Dendritic cell treated with granulocyte-macrophage colony-stimulating factor and Interleukin-4, amounts not matched to agents 40 ng/mL and 50 ng/mL, for 4 days (primary cell): Measurements from ENCODE around the gene TIGD2.
A peak's percentile ranks its signal among the peaks of the same experiment; 100 is the strongest.

Experiments
- H3K27ac Mint-ChIP-seq: one replicate; pipeline ENCODE4 v1.8.0; 2022; ENCODE audit warnings: mild to moderate bottlenecking, mixed read lengths
- H3K27me3 Mint-ChIP-seq: one replicate; pipeline ENCODE4 v1.8.0; 2022; ENCODE audit warnings: mild to moderate bottlenecking, mixed read lengths
- H3K36me3 Mint-ChIP-seq: one replicate; pipeline ENCODE4 v1.8.0; 2022; ENCODE audit warnings: low read depth, mixed read lengths
- H3K4me1 Mint-ChIP-seq: one replicate; pipeline ENCODE4 v1.8.0; 2022; ENCODE audit warnings: low read depth, mixed read lengths
- H3K4me3 Mint-ChIP-seq: one replicate; pipeline ENCODE4 v1.8.0; 2022; ENCODE audit warnings: mild to moderate bottlenecking, moderate library complexity, mixed read lengths
- H3K9me3 Mint-ChIP-seq: one replicate; pipeline ENCODE4 v1.8.0; 2022; ENCODE audit warnings: mixed read lengths
- intact Hi-C: fragments of 100-400 bp; cut with micrococcal nuclease; formaldehyde crosslinking; loops from one replicate; pipeline ENCODE4 v1.15.0; 2022

The TIGD2 gene

GRCh38 chr4:89108091-89108490 is 3.2 kb upstream of the TIGD2 start:
- intact Hi-C loops: no loop called here

GRCh38 chr4:89109841-89110540 is 1.3 kb upstream of the TIGD2 start:
- Mint-ChIP-seq H3K27ac (no peak overlapping the region), H3K4me1 (peaks cover 21% of the 10 kb centered on the region), H3K27me3 (peaks cover 32% of the 10 kb centered on the region), H3K4me3 (peak overlapping the region; percentile 93), H3K36me3 (peaks cover 15% of the 10 kb centered on the region), H3K9me3 (no peaks in the 10 kb centered on the region)
- intact Hi-C loops: loop anchor here (2.0 to 10.0 kb wide), 2 partner anchors 195 to 287 kb away; partner anchors contain the start of gene GPRIN3

More at GRCh38 chr4:89108091-89108490, 3.2 kb upstream of the TIGD2 start:
- H3K4me3 Mint-ChIP-seq: no peak overlapping the region
- H3K4me1 Mint-ChIP-seq: peaks cover 21% of the 10 kb centered on the region
- peaks cover 32% of the 10 kb centered on the region for H3K27me3 Mint-ChIP-seq
- H3K36me3 Mint-ChIP-seq: peaks cover 13% of the 10 kb centered on the region
- H3K27ac Mint-ChIP-seq: no peak overlapping the region
- no peaks in the 10 kb centered on the region for H3K9me3 Mint-ChIP-seq

DNA sequence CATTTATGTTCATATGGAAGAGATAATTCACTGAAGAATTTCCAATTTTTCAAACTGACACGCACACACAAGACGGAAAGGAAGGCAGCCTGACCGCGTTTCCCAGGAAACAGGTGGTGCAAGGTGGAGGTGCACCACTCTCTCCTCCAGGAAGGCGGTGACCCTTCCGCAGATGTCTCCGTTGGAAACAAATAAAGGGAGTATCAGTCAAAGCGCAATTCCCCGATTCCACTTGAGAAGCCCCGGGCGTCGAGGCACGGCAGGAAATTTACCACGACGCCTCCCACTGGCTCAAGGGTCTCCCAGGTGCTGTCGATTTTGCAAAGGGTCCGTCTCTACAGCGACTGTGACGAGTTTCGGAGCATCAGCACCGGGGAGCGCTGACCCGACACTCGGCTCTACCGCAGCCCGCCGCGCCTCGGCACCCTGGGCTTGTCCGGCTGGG is 770 bp upstream of the TIGD2 start:
- H3K27me3 Mint-ChIP-seq: peaks cover 32% of the 10 kb centered on the region
- H3K36me3 Mint-ChIP-seq: peaks cover 15% of the 10 kb centered on the region
- H3K4me3 Mint-ChIP-seq: peak overlapping the region; percentile 93
- intact Hi-C loops: loop anchor here (2.0 to 10.0 kb wide), 2 partner anchors 194 to 288 kb away; partner anchors contain the start of gene GPRIN3
- H3K27ac Mint-ChIP-seq: peak overlapping the region; percentile 92
- no peaks in the 10 kb centered on the region for H3K9me3 Mint-ChIP-seq
- peaks cover 21% of the 10 kb centered on the region for H3K4me1 Mint-ChIP-seq

DNA sequence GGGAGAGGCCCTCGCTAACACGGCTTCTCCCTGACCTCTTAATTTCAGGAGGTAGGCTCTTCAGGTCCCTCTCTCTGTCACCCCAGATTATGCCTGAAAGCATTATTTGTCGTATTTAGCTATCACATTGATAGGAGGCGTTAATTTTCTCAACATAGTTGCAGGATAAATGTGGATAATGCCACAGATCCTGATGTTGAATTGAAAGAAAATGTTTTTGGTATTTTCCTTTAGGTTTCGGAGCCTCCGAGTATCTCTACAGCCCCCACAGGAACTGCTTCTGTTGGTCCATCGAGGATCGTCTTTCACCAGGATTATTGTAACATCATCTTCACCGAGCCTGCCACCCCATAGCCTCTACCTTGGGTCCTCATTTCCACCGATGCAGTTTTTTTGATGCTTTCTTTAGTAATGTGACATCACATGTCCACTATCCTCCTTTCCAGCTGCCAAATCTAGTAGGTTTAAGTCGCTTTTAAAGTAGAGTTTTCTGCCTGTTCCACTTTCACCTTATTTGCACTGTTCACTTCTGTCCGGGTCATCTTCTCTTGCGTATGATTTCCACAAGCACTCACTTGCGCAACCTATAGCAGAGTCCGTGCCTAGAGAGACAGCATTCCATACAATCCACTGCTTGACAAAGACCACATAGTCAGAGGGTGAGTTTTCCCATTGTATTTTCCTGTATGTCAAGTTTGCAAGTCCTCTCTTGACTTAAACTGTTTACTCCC is 665 bp downstream of the TIGD2 start:
- intact Hi-C loops: loop anchor here (2.0 to 10.0 kb wide), 2 partner anchors 193 to 289 kb away; partner anchors contain the start of gene GPRIN3
- Mint-ChIP-seq H3K36me3 (peaks cover 15% of the 10 kb centered on the region), H3K4me1 (peaks cover 21% of the 10 kb centered on the region), H3K9me3 (no peaks in the 10 kb centered on the region), H3K4me3 (peak overlapping the region; percentile 93), H3K27me3 (peaks cover 32% of the 10 kb centered on the region), H3K27ac (peak overlapping the region; percentile 92)

DNA sequence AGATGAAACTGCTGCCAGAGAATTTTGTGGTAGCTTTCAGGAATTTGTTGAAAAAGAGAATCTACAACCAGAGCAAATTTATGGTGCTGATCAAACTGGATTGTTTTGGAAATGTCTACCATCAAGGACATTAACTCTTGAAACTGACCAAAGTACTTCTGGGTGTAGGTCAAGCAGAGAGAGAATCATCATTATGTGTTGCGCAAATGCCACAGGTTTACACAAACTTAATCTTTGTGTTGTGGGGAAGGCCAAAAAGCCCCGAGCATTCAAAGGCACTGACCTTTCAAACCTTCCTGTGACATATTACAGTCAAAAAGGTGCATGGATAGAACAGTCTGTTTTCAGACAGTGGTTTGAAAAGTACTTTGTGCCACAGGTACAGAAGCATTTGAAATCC is 2.1 kb downstream of the TIGD2 start:
- no peaks in the 10 kb centered on the region for H3K9me3 Mint-ChIP-seq
- H3K36me3 Mint-ChIP-seq: peaks cover 15% of the 10 kb centered on the region
- H3K27ac Mint-ChIP-seq: no peak overlapping the region
- intact Hi-C loops: loop anchor here (10.0 kb wide), 1 partner anchor 191 kb away; the partner anchor contains the start of gene GPRIN3
- H3K27me3 Mint-ChIP-seq: peaks cover 28% of the 10 kb centered on the region
- H3K4me3 Mint-ChIP-seq: no peak overlapping the region
- peaks cover 21% of the 10 kb centered on the region for H3K4me1 Mint-ChIP-seq

GRCh38 chr4:89114100-89114499 is 2.8 kb downstream of the TIGD2 start:
- no peak overlapping the region for H3K4me3 Mint-ChIP-seq
- H3K36me3 Mint-ChIP-seq: peaks cover 15% of the 10 kb centered on the region
- H3K27me3 Mint-ChIP-seq: peaks cover 24% of the 10 kb centered on the region
- no peaks in the 10 kb centered on the region for H3K9me3 Mint-ChIP-seq
- intact Hi-C loops: loop anchor here (10.0 kb wide), 1 partner anchor 191 kb away; the partner anchor contains the start of gene GPRIN3
- no peak overlapping the region for H3K27ac Mint-ChIP-seq
- H3K4me1 Mint-ChIP-seq: peaks cover 21% of the 10 kb centered on the region

- peaks cover 7% of the 10 kb centered on the region for H3K4me1 Mint-ChIP-seq
- no peak overlapping the region for H3K4me3 Mint-ChIP-seq
- H3K36me3 Mint-ChIP-seq: peaks cover 6% of the 10 kb centered on the region
- intact Hi-C loops: loop anchor here (10.0 kb wide), 1 partner anchor 188 kb away; the partner anchor contains the start of gene GPRIN3
- no peak overlapping the region for H3K27ac Mint-ChIP-seq
- H3K9me3 Mint-ChIP-seq: no peaks in the 10 kb centered on the region
- peaks cover 5% of the 10 kb centered on the region for H3K27me3 Mint-ChIP-seq
Measured at GRCh38 chr4:89117115-89117514, 5.8 kb downstream of the TIGD2 start.

DNA sequence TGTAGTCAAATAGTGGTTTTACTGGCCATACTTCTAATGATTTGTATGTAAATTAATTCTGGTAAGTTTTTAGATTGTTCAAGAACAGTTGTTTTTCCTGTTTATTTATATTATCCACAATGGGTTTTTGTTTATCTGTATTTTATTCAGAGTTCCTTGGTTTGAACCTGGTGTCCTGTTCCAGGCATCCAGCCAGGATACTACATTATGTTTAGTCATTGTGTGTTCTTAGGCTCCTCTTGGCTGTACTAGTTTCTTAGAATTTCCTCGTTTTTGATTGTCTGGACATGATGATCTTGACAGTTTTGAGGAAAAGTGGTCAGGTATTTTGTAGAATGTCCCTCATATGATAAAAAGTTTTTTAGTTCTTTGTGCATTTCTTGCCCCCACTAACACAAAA is 7.8 kb downstream of the TIGD2 start:
- Mint-ChIP-seq H3K36me3 (no peaks in the 10 kb centered on the region), H3K4me1 (no peaks in the 10 kb centered on the region), H3K4me3 (no peak overlapping the region), H3K27ac (no peak overlapping the region), H3K9me3 (no peaks in the 10 kb centered on the region), H3K27me3 (no peaks in the 10 kb centered on the region)
- intact Hi-C loops: loop anchor here (10.0 kb wide), 1 partner anchor 186 kb away; the partner anchor contains the start of gene GPRIN3

- Mint-ChIP-seq H3K27ac (no peak overlapping the region), H3K4me1 (no peaks in the 10 kb centered on the region), H3K27me3 (no peaks in the 10 kb centered on the region), H3K36me3 (no peaks in the 10 kb centered on the region), H3K9me3 (no peaks in the 10 kb centered on the region), H3K4me3 (no peak overlapping the region)
- intact Hi-C loops: loop anchor here (10.0 kb wide), 1 partner anchor 185 kb away; the partner anchor contains the start of gene GPRIN3
Measured at GRCh38 chr4:89119836-89120235, 8.5 kb downstream of the TIGD2 start.

DNA sequence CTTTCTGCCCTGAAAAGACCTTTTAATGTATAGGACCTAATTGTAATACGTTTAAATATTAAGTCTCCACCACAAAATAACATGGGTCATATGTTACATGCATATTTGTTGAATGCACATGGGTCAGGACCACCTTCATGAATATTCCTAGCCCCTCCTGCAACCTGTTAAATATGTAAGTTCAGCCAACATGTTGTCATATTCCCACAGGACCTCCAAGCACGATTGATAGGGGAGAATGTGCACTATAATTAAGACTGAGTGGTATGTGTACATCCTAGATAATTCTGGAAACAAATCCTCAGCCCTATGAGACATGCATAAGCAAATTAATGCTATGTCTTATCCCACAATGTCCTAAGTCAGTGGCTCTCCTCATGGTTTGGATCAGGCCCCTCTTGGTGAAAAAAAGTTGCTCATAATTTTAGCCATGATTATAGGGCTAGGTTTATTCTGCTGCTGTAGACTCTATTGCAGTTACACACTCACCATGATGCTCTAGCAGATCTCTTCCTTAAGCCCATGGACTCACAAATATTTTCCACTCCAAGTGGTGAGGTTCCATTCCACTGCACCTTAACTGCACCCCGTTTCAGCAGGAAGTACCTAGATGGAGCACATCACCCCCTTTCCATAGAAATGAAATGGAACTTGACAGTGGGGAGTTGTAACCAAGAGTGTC is 10.2 kb downstream of the TIGD2 start:
- intact Hi-C loops: no loop called here
- no peak overlapping the region for H3K4me3 Mint-ChIP-seq
- H3K27me3 Mint-ChIP-seq: no peaks in the 10 kb centered on the region
- H3K4me1 Mint-ChIP-seq: no peaks in the 10 kb centered on the region
- no peaks in the 10 kb centered on the region for H3K36me3 Mint-ChIP-seq
- H3K9me3 Mint-ChIP-seq: no peaks in the 10 kb centered on the region
- H3K27ac Mint-ChIP-seq: no peak overlapping the region

- H3K27ac Mint-ChIP-seq: no peak overlapping the region
- no peaks in the 10 kb centered on the region for H3K9me3 Mint-ChIP-seq
- H3K4me1 Mint-ChIP-seq: no peaks in the 10 kb centered on the region
- no peak overlapping the region for H3K4me3 Mint-ChIP-seq
- intact Hi-C loops: no loop called here
- no peaks in the 10 kb centered on the region for H3K36me3 Mint-ChIP-seq
- no peaks in the 10 kb centered on the region for H3K27me3 Mint-ChIP-seq
Measured at GRCh38 chr4:89123451-89123851, 12.1 kb downstream of the TIGD2 start.

DNA sequence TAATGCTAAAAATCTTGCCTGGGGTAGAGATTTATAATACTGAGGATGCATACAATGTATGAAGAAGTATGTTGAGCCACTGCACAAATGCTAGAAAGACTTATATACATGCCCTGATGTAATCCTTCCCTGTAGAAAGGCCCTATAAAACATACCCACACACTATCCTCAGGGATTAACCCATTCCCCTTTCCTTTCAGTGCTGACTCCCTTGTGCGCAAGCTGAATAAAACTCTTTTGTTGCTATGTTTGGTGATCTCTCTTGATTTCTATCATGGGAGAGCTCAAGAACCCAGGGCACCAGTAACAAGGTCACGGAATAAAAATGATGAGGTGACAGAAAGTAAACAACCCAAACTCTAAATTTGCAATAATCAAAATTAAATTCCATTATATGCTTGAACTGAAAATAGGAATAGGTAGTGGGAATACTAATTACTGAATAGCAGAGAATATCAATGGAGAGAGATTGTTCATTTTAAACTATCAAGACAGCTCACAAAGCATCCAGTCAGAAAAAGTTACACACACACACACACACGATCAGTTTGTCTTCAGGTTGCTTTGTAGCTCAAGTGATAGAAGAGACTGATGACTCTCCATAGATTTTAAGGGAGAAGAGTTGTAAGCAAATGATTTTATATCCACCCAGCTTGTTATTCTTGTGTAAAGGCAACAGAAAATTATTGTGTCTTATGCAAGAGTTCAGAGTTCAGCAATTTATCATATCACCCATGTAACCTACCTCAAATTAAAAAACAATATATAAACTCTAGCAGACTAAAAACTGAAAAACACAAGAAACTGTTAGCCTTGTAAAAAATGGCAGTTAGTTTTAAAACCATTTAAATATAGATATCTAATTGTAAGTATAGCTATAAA is 14.8 kb downstream of the TIGD2 start:
- no peaks in the 10 kb centered on the region for H3K9me3 Mint-ChIP-seq
- intact Hi-C loops: no loop called here
- H3K4me3 Mint-ChIP-seq: no peak overlapping the region
- H3K27ac Mint-ChIP-seq: no peak overlapping the region
- H3K4me1 Mint-ChIP-seq: no peaks in the 10 kb centered on the region
- no peaks in the 10 kb centered on the region for H3K36me3 Mint-ChIP-seq
- no peaks in the 10 kb centered on the region for H3K27me3 Mint-ChIP-seq

DNA sequence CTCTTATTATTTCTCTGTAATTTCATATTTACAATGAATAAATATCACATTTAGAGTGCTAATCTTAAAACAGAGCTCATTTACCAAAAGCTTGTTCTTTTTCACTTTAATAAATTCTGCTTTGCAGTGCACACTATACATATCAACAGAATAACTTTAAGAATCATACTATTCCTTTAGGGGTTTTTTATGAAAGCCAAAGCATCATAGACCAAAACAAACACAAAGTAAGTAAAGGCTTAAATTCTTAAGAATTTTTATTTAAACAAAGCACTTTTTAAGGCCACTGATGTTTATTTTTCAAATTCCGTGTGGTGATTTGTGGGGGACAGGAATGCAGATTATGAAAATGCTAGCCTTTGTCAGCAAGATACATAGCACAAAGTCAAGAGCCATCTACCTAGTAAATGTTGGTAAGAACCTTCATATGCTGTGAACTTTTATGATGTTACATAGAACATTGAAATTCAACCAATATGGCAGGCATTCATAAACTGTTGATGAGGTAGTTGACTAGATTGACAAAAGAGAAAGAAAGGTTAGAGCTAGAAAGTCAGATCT is 17.8 kb downstream of the TIGD2 start:
- Mint-ChIP-seq H3K27ac (no peak overlapping the region), H3K4me1 (no peaks in the 10 kb centered on the region), H3K4me3 (no peak overlapping the region), H3K36me3 (no peaks in the 10 kb centered on the region), H3K9me3 (no peaks in the 10 kb centered on the region), H3K27me3 (no peaks in the 10 kb centered on the region)
- intact Hi-C loops: loop anchor here (1.0 kb wide), 1 partner anchor 21 kb away; no protein-coding TSS in a partner anchor
